GM10248 (cell line): ENCODE measurements around the gene DGKG.

Source experiments
- CTCF ChIA-PET: fragments of 300-600 bp; sonication (Branson Sonifier 250); formaldehyde crosslinking; extraction: SDS; loops from one replicate; lab custom pipeline; 2021; ENCODE audit warnings: antibody characterized with exemption; lab: Yijun Ruan, JAX
- POLR2A ChIA-PET: fragments of 350-650 bp; sonication (Branson Sonifier 250); formaldehyde crosslinking; extraction: SDS; loops from one replicate; lab custom pipeline; 2020; ENCODE audit warnings: antibody characterized with exemption; lab: Yijun Ruan, JAX
- DNase-seq: peaks from one replicate; pipeline ENCODE4 v3.0.0; 2012; ENCODE audit errors: extremely low spot score
- TF ChIP-seq, protein P1 (sequence below): IDR thresholded peaks from 2 replicates; pipeline ENCODE4 v1.5.1; 2012; ENCODE audit warnings: mild to moderate bottlenecking, low read depth; ENCODE audit errors: extremely low read depth, missing control alignments, control extremely low read depth

The DGKG gene

GRCh38 chr3:186124592-186124991 is 237.4 kb downstream of the DGKG start:
- CTCF ChIA-PET = interaction anchor here (0.9 kb wide), 1 partner anchor 18 kb away, joined by 4 read pairs; no protein-coding TSS in a partner anchor
- no peak for DNase-seq
- TF ChIP-seq, protein P1, sequence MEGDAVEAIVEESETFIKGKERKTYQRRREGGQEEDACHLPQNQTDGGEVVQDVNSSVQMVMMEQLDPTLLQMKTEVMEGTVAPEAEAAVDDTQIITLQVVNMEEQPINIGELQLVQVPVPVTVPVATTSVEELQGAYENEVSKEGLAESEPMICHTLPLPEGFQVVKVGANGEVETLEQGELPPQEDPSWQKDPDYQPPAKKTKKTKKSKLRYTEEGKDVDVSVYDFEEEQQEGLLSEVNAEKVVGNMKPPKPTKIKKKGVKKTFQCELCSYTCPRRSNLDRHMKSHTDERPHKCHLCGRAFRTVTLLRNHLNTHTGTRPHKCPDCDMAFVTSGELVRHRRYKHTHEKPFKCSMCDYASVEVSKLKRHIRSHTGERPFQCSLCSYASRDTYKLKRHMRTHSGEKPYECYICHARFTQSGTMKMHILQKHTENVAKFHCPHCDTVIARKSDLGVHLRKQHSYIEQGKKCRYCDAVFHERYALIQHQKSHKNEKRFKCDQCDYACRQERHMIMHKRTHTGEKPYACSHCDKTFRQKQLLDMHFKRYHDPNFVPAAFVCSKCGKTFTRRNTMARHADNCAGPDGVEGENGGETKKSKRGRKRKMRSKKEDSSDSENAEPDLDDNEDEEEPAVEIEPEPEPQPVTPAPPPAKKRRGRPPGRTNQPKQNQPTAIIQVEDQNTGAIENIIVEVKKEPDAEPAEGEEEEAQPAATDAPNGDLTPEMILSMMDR = no peak
- POLR2A ChIA-PET = interaction anchor here (0.5 kb wide), 1 partner anchor 17 kb away, joined by 3 read pairs; no protein-coding TSS in a partner anchor

GRCh38 chr3:186123012-186123411 is 239.0 kb downstream of the DGKG start:
- ChIA-PET POLR2A (no interaction called here), CTCF (interaction anchor here (1.0 to 1.1 kb wide), 2 partner anchors 21 to 50 kb away, joined by 3 read pairs; no protein-coding TSS in a partner anchor)
- DNase-seq = no peak
- TF ChIP-seq, protein P1 = no peak

- DNase-seq = no peak
- TF ChIP-seq, protein P1 = no peak
- POLR2A ChIA-PET = no interaction called here
Observed at GRCh38 chr3:186121968-186122367, 240.1 kb downstream of the DGKG start.

DNA sequence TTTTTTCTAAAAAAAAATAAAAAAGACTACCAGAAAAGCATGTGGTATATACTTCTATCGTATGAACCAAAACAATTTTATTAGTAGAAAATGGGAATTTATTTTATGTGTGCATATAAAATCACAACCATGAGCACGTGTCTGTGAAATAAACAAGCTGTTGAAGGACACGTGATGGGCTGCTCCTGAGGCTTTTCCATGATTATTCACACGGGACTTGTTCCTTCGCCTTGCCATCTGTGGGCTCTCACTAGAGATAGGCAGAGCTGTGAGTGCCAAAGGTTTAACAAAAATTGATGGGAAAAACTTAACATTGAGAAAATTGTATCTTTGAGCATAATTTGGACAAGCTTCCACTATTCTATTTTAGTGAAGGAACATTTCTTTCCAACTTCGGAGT is 240.8 kb downstream of the DGKG start:
- no peak for DNase-seq
- ChIA-PET POLR2A (no interaction called here), CTCF (interaction anchor here (1.3 to 1.7 kb wide), 3 partner anchors 10 to 178 kb away, joined by 3 to 5 read pairs (median 5); no protein-coding TSS in a partner anchor)
- TF ChIP-seq, protein P1 = no peak

More at GRCh38 chr3:186121968-186122367, 240.1 kb downstream of the DGKG start:
- CTCF ChIA-PET = interaction anchor here (1.1 to 1.7 kb wide), 4 partner anchors 10 to 178 kb away, joined by 3 to 5 read pairs (median 4); no protein-coding TSS in a partner anchor

DNA sequence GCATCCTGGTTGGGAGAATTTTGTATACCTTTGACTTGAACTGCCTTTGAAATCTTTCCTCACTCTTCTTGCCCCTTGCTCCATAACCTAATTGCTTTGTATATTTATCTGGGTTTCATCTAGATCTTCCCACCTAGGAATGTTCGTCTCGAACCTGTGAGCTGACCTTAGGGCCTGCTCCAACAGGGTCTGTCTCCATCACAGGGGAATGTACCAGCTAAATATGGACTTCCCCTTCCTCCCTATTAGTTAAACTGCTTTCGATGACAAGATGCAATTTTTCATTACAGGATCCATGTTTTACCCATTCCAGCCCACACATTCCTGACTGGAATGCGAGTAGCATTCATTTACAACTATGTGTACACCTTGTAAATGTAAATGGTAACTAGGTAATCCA is 242.5 kb downstream of the DGKG start:
- ChIA-PET POLR2A (no interaction called here), CTCF (no interaction called here)
- no peak for DNase-seq
- TF ChIP-seq, protein P1 = no peak

DNA sequence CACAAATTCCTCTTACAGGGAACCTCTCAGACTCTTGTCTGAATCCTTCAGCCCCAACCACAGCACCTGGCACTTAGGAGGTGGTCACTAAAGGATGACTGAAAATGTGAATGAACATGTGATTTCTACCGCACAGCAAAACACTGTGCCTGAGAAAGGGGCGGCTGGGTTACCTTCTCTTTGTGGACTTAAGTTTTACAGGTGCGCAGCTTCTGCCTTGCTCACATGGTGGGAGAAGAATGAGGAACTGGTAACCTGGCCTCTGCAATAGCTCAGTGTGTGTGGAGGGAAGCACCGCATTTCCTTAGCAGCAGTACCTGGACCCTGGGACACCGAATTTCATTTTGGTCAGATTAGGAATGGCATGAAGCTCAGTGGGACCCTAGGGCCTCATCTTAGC is 243.3 kb downstream of the DGKG start:
- POLR2A ChIA-PET = no interaction called here
- DNase-seq = no peak
- CTCF ChIA-PET = interaction anchor here (1.1 to 1.2 kb wide), 2 partner anchors 10 to 13 kb away, joined by 3 read pairs; partner anchors contain the start of gene ETV5
- TF ChIP-seq, protein P1 = no peak
